Measurements from ENCODE around the gene COL20A1. TPM values are rescaled to one million over a fixed set of nuclear protein-coding genes. Genes with fewer than 3 reads are reported as not detected.

Gene COL20A1
- total and polyA plus RNA-seq, 9 donors, result 0.10 to 0.54 (median 0.25) TPM; not detected in 5

- no peaks in the 10 kb centered on the region for H3K36me3 ChIP-seq
- H3K27ac ChIP-seq, result no peak overlapping the region
- no peaks in the 10 kb centered on the region for H3K4me1 ChIP-seq (ENCODE audit: insufficient read depth)
- DNase-seq, result peak; percentile 44 to 76 (median 61)
- no peaks in the 10 kb centered on the region for H3K9me3 ChIP-seq
- 14 to 31% (median 19%) methylated on average over 15 to 35 of the region's 35 CpGs for whole genome bisulfite sequencing, 3 donors
- no peak for TF ChIP-seq EP300 (IDR thresholded peaks at IDR 0.05)
- no peak for TF ChIP-seq POLR2A (IDR thresholded peaks at IDR 0.05)
- TF ChIP-seq, protein P1, sequence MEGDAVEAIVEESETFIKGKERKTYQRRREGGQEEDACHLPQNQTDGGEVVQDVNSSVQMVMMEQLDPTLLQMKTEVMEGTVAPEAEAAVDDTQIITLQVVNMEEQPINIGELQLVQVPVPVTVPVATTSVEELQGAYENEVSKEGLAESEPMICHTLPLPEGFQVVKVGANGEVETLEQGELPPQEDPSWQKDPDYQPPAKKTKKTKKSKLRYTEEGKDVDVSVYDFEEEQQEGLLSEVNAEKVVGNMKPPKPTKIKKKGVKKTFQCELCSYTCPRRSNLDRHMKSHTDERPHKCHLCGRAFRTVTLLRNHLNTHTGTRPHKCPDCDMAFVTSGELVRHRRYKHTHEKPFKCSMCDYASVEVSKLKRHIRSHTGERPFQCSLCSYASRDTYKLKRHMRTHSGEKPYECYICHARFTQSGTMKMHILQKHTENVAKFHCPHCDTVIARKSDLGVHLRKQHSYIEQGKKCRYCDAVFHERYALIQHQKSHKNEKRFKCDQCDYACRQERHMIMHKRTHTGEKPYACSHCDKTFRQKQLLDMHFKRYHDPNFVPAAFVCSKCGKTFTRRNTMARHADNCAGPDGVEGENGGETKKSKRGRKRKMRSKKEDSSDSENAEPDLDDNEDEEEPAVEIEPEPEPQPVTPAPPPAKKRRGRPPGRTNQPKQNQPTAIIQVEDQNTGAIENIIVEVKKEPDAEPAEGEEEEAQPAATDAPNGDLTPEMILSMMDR (IDR thresholded peaks at IDR 0.05), result peak; percentile 41 to 83 (median 79)
- H3K4me3 ChIP-seq, result no peak overlapping the region
- H3K27me3 ChIP-seq, result no peaks in the 10 kb centered on the region
- intact Hi-C loops (cut with DNase I), result loop anchor here (2.0 to 5.0 kb wide), 2 partner anchors 71 to 73 kb away; no protein-coding TSS in a partner anchor
Observed at GRCh38 chr20:63309261-63310071, 16.5 kb downstream of the COL20A1 start.

GRCh38 chr20:63310265-63310991 lies 17.4 kb downstream of the COL20A1 start:
- Histone ChIP-seq H3K27ac (no peak overlapping the region), H3K4me1 (ENCODE audit: insufficient read depth) (no peaks in the 10 kb centered on the region), H3K9me3 (no peaks in the 10 kb centered on the region), H3K36me3 (no peaks in the 10 kb centered on the region), H3K27me3 (no peaks in the 10 kb centered on the region), H3K4me3 (no peak overlapping the region)
- TF ChIP-seq POLR2A (IDR thresholded peaks at IDR 0.05), result no peak
- TF ChIP-seq, protein P1 (IDR thresholded peaks at IDR 0.05), result no peak
- TF ChIP-seq EP300 (IDR thresholded peaks at IDR 0.05), result no peak
- intact Hi-C loops (cut with DNase I), result loop anchor here in 1 of 4 donors (2.0 kb wide), 1 partner anchor 70 kb away; no protein-coding TSS in a partner anchor
- DNase-seq, result no peak
- WGBS, 3 donors, result 70 to 76% (median 73%) methylated on average over 18 to 20 of the region's 20 CpGs

- TF ChIP-seq EP300 (IDR thresholded peaks at IDR 0.05) (no peak), POLR2A (IDR thresholded peaks at IDR 0.05) (no peak)
- TF ChIP-seq, protein P1 (IDR thresholded peaks at IDR 0.05), result no peak
- Histone ChIP-seq H3K4me1 (ENCODE audit: insufficient read depth) (no peaks in the 10 kb centered on the region), H3K36me3 (no peaks in the 10 kb centered on the region), H3K9me3 (no peaks in the 10 kb centered on the region), H3K4me3 (no peak overlapping the region), H3K27me3 (no peaks in the 10 kb centered on the region), H3K27ac (no peak overlapping the region)
- intact Hi-C loops (cut with DNase I), result loop anchor here in 1 of 4 donors (2.0 kb wide), 1 partner anchor 69 kb away; no protein-coding TSS in a partner anchor
- 88 to 92% (median 92%) methylated on average over 27 to 29 of the region's 29 CpGs for WGBS, 3 donors
- no peak for DNase-seq
Observed at GRCh38 chr20:63311186-63311832, 18.3 kb downstream of the COL20A1 start.

DNA sequence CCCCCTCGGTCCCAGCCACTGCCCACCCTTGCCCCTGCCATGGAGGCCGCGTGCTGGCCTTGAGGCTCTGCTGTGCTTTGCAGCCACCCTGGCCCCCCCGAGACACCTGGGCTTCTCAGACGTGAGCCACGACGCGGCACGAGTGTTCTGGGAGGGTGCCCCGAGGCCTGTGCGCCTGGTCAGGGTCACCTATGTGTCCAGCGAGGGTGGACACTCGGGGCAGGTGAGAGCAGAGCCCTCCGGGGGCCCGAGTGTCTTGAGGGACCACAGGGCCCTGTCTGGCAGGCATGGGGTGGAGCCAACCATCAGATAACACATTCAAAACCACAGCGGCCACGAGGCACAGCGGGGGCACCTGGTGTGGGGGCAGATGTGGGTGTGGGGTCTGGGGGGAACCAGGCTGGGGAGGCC lies 18.9 kb downstream of the COL20A1 start:
- Histone ChIP-seq H3K9me3 (no peaks in the 10 kb centered on the region), H3K27ac (no peak overlapping the region), H3K4me3 (no peak overlapping the region), H3K36me3 (no peaks in the 10 kb centered on the region), H3K4me1 (ENCODE audit: insufficient read depth) (no peaks in the 10 kb centered on the region), H3K27me3 (no peaks in the 10 kb centered on the region)
- 69 to 84% (median 76%) methylated on average over 15 to 18 of the region's 18 CpGs for WGBS, 3 donors
- no peak for TF ChIP-seq POLR2A (IDR thresholded peaks at IDR 0.05)
- TF ChIP-seq EP300 (IDR thresholded peaks at IDR 0.05), result no peak
- TF ChIP-seq, protein P1 (IDR thresholded peaks at IDR 0.05), result no peak
- DNase-seq, result no peak
- intact Hi-C loops (cut with DNase I), result loop anchor here in 1 of 4 donors (2.0 kb wide), 1 partner anchor 69 kb away; no protein-coding TSS in a partner anchor
